Adipose tissue (tissue), 3 donors: Measurements from ENCODE around the gene UTP3. TPM values are rescaled to one million over a fixed set of nuclear protein-coding genes. Genes with fewer than 3 reads are reported as not detected.
"Not testable (repeated sequence)": the region's sequence is repeated elsewhere in the genome, so short reads cannot be mapped to it uniquely, and the experiment has no call there.

Experiments used
- H3K27ac ChIP-seq: one replicate; pipeline ENCODE4 v1.5.1; 2013; ENCODE audit warnings: low read depth, low read length
- WGBS, 3 donors: extraction: QIAGEN DNeasy Blood & Tissue Kit; methylation state at CpG; one replicate each; pipeline ENCODE4 v1.1.7; 2013; 5-methylcytosine and 5-hydroxymethylcytosine counted together
- polyA plus RNA-seq, 3 donors: library from polyadenylated mRNA; stranded (reverse); fragments of 200-250 nt; gene quantifications; one replicate each; pipeline ENCODE4 v1.2.3, GENCODE V29; 2013
- donor health status: healthy with polysubstance abuse.
- donor health status: Bipolar disorder and iron deficiency.
- donor health status: healthy.

UTP3 gene
- polyA plus RNA-seq, 3 donors = 9.8 to 31.5 (median 22.5) TPM

- WGBS, 3 donors = 74 to 96% (median 74%) methylated on average over 1 of the region's 1 CpG
These were observed 9.8 kb upstream of the UTP3 start for GRCh38 chr4:70678383-70678999.

DNA sequence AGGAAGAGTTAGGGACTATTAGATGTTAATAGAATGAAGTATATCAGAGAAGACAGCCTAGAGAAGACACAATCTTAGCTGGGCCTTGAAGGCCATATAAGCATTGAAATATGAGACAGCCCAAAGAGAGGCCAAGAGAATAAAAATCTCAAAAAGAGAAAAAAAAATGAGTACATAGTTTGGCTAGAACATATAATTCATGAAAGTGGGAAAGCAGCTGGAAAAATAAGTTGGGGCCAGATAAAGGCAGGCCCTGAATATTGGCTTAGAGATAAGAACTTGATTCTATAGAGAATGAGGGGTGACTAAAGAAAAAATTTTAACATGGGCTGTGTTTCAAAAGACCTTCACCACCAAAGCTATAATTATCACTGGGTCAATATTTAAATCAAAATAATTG, 7.4 kb upstream of the UTP3 start:
- H3K27ac ChIP-seq = no peak overlapping the region

More at GRCh38 chr4:70678383-70678999, 9.8 kb upstream of the UTP3 start:
- H3K27ac ChIP-seq = no peak overlapping the region

DNA sequence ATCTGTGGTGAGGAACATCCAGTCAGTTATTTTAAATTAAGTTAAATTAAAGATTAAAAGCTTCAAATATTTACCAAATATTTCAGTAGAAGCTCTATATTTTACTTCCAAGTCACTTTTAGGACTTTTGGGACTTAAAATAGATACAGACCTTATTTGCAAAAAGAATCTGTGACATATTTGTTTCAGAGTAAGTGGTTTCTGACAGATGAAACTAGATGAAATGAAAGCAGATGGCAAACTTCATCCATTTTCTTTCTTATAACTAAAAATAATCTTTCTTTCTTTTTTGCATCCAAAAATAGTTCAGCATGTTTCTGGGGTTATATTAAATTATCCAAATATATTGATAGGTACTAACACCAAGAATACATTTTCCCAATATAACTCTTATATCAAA, 6.6 kb upstream of the UTP3 start:
- H3K27ac ChIP-seq = no peak overlapping the region

DNA sequence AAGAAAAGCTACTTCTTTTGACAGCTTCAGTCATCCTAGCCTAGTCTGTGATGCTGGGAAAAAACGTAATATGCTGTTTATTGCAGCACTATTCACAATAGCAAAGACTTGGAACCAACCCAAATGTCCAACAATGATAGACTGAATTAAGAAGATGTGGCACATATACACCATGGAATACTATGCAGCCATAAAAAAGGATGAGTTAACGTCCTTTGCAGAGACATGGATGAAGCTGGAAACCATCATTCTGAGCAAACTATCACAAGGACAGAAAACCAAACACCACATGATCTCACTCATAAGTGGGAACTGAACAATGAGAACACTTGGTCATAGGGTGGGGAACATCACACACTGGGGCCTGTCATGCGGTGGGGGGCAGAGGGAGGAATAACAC, 6.2 kb upstream of the UTP3 start:
- WGBS, 3 donors = 75 to 86% (median 84%) methylated on average over 3 of the region's 3 CpGs
- not testable (repeated sequence) for H3K27ac ChIP-seq

- peak overlapping the region; percentile 60 for H3K27ac ChIP-seq
- WGBS, 3 donors = 62 to 75% (median 75%) methylated on average over 13 of the region's 13 CpGs
These were observed 940 bp upstream of the UTP3 start for GRCh38 chr4:70687392-70687791.

GRCh38 chr4:70688795-70689231, 481 bp downstream of the UTP3 start:
- peak overlapping the region; percentile 31 for H3K27ac ChIP-seq
- 1 to 2% (median 1%) methylated on average over 19 of the region's 19 CpGs for WGBS, 3 donors

DNA sequence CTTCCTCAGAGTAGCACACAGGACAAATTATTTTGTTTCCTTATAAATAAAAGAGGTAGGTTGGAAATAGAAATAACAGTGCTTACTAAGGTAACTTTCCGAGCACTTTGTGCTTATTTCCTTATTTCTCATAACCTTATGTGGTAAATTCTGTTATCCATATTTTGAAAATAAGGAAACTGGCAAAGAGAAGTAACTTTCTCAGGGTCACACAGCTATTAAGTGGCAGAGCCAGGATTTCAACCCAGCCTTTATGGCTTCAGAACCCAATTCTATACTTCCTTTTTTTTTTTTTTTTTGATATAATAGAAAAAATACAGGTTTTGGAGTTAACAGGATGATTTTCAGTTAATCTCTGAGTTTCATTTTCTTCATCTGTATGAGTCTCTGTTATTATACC, 3.3 kb downstream of the UTP3 start:
- no peak overlapping the region for H3K27ac ChIP-seq
- 51 to 77% (median 56%) methylated on average over 1 of the region's 1 CpG for WGBS, 3 donors

DNA sequence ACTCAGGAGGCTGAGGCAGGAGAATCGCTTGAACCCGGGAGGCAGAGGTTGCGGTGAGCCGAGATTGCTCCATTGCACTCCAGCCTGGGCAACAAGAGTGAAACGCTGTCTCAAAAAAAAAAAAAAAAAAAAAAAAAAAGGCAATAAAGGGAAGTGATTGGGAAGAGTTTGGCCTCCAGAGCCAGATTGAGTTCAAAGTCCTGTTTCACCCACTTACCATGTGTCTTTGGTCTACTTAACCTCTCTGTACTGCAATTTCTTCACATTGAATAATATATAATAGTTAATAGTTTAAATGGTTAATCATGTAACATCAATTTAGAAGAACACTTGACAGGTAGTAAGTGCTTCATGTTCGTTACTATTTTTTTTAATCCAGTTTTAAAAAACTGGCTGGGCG, 6.3 kb downstream of the UTP3 start:
- WGBS, 3 donors = 94 to 95% (median 94%) methylated on average over 7 of the region's 7 CpGs
- H3K27ac ChIP-seq = not testable (repeated sequence)

GRCh38 chr4:70698435-70698834, 10.1 kb downstream of the UTP3 start:
- WGBS, 3 donors = 78 to 87% (median 85%) methylated on average over 8 of the region's 8 CpGs
- H3K27ac ChIP-seq = not testable (repeated sequence)

DNA sequence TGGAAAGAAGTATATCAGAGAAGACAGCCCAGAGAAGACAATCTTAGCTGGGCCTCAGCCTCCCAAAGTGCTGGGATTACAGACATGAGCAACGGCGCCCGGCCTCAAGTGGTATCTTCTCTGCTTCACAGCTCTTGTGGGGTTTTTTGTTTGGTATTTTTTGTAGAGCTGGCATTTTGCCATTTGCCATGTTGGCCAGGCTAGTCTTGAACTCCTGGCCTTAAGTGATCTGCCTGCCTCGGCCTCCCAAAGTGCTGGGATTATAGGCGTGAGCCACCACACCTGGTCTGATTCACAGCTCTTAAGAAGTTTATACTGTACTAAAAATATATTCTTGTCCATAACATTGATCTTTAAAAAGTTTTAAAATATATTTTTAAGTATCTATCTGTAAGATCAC, 12.4 kb downstream of the UTP3 start:
- 90 to 96% (median 93%) methylated on average over 5 of the region's 5 CpGs for WGBS, 3 donors
- H3K27ac ChIP-seq = no peak overlapping the region

- no peak overlapping the region for H3K27ac ChIP-seq
- 73 to 93% (median 92%) methylated on average over 1 of the region's 1 CpG for WGBS, 3 donors
These were observed 12.9 kb downstream of the UTP3 start for GRCh38 chr4:70701271-70701670.

DNA sequence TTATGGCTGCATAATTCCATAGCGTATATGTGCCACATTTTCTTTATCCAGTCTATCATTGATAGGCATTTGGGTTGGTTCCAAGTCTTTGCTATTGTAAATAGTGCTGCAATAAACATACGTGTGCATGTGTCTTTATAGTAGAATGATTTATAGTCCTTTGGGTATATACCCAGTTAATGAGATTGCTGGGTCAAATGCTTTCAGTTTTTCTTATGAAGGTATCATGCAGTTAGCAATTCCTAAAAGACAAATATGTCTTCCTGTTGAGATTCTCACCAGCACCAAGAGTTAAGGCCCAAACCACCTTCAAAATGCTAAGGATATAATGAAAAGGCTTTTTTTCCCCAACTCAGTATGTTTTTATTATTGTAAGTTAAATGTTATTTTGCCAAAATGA, 14.3 kb downstream of the UTP3 start:
- WGBS, 3 donors = 56 to 80% (median 74%) methylated on average over 2 of the region's 2 CpGs
- H3K27ac ChIP-seq = not testable (repeated sequence)

GRCh38 chr4:70703619-70704214, 15.4 kb downstream of the UTP3 start:
- 3 to 5% (median 4%) methylated on average over 11 of the region's 11 CpGs for WGBS, 3 donors
- H3K27ac ChIP-seq = peak overlapping the region; percentile 80

DNA sequence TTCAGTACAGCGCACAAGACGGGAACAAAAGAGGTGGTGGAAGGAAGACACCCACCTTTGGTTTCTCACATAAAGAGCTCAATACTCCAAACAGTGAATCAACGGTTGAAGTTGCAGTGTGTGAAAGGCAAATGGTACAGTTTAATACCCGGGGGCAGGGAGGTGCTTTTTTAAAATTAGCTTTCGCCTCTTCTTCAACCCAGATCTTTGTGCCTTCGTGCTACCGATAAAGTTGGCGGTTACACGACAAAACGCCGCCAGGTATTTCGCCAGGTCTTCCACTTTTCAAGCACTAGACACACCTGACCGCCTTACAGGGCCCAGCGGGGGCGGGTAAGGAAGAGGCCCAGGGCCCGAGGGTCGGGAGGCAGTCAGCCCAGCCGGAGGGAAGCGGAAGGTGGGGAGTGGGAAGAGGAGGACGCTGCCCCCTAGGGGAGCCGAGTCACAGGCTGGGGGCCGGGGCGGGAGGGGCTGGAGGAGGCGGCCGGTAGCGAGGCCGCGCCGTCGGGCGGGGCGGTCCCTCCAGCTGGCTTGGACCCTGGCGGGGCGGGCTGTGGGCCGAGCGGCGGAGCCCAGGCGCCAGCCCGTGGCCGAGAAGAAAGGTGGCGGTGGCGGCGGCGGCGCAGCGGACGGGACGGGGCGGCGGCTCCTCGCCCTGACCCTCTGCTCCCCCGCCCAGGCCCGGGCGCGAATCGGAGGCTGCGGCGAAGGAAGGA, 16.0 kb downstream of the UTP3 start:
- H3K27ac ChIP-seq = peak overlapping the region; percentile 80

DNA sequence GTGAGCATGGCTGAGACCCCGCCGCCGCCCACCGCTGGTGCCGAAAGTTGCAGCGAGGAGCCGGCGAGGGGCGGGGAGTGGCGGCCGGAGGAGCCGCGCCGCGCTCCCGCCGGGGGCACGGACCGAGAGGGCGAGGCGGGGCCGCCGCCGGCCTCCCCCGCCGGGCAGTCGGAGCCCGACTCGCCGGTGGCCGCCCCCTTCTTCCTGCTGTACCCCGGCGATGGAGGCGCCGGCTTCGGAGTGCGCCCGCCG, 16.5 kb downstream of the UTP3 start:
- no peak overlapping the region for H3K27ac ChIP-seq
- WGBS, 3 donors = 0% methylated on average over 14 to 39 of the region's 39 CpGs

More for the DNA sequence above, 16.0 kb downstream of the UTP3 start:
- WGBS, 3 donors = 0 to 1% (median 0%) methylated on average over 39 to 58 of the region's 58 CpGs

DNA sequence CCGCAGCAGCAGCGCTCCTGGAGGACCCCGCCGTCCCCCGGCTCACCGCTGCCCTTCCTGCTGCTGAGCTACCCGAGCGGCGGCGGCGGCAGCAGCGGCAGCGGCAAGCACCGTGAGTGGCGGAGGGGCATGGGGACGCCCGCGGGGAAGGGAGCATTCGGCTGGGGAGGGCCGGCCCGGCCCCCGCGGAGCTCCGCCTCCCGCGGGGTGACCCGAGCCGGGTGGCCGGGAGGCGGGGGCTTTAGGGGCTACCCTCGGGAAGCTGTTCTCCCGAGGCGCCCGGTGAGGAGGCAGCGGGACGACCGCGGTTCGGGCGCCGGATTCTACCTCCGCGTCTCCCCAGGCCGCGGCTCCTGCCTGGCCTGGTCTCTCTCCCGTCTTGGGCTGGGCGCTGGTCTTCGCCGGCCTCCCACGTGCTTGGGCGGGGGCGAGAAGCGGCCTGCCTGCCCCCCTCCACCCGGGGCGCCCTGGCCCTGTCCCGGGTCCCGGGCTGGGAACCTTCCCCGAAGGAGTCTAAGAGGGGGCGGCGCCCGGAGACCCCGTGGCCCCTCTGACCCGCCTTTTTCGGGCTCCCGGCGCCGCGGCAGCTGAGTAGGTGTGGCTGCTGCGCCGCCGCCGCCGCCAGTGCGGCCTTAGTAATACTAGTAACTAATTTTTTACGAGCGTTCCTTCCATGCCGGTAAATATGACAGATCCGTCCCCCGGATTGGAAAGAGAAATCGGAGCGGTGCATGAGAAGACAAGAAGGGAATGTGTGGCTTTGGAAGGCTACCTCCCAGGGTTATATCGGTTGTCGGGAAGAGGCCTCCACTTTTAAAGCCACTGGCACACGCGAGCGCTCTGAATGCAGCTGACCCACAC, 17.1 kb downstream of the UTP3 start:
- WGBS, 3 donors = 0 to 1% (median 1%) methylated on average over 66 to 86 of the region's 86 CpGs
- no peak overlapping the region for H3K27ac ChIP-seq

DNA sequence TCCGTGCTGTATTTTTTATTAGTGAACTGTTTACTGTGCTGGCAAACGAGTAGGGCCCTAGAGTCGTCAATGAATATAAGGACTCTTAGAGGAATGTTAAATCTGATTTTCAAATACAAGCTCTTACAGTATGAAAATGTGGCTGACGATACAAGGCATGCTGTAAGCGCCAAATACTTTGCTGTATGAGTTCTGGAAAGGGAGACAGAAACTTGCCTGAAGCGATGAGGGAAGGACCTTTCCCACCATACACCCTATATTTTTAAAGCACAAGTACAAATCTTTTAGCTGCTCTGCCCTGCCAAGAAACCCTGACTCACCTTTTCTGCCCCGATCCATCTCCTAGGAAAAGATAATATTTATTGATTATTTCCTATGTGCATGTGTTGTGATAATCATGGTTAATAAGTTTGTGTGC, 17.7 kb downstream of the UTP3 start:
- WGBS, 3 donors = 5 to 14% (median 13%) methylated on average over 7 of the region's 7 CpGs
- no peak overlapping the region for H3K27ac ChIP-seq

DNA sequence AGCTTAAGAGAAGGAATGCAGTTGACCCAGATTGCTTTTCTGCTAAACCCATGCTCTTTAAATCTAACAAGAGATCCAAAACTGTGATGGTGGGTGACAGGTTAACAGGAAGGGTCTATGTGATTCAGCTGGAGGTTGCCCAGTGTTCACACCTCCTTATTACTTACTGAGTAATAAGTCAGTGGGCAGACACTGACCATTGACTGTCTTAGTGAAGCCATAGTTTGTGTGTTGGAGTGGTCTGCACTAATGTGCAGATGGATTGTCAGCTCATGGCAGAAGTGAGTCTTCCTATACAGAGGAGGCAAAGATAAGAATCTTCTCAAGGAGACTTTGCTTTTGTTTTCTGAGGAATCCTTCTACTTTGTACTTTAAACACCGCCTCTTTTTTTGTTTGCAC, 18.2 kb downstream of the UTP3 start:
- no peak overlapping the region for H3K27ac ChIP-seq
- 71 to 94% (median 93%) methylated on average over 1 of the region's 1 CpG for WGBS, 3 donors

- WGBS, 3 donors = 45 to 91% (median 88%) methylated on average over 7 of the region's 7 CpGs
- no peak overlapping the region for H3K27ac ChIP-seq
These were observed 21.4 kb downstream of the UTP3 start for GRCh38 chr4:70709611-70710205.
